K562 (cell line): ENCODE results near the gene PUS7. TPM values are rescaled to one million over a fixed set of nuclear protein-coding genes. Genes with fewer than 3 reads are reported as not detected.

Experiments used
- CBX3 ChIP-seq, 2 experiments: IDR thresholded peaks; 1 replicate in 1 of 2; 2 replicates in 1 of 2; pipeline ENCODE4 v1.6.1; 2012; ENCODE audit warnings: inconsistent platforms in 2 of 2, low read length in 2 of 2, borderline replicate concordance in 1 of 2, control low read depth in 1 of 2
- CREB3L1 ChIP-seq: fragments of 450-650 bp; IDR thresholded peaks from 2 replicates; pipeline ENCODE4 v1.6.1; 2014; ENCODE audit warnings: low read depth, mild to moderate bottlenecking, moderate library complexity, borderline replicate concordance
- ESRRA ChIP-seq: fragments of 450-650 bp; IDR thresholded peaks from 2 replicates; pipeline ENCODE4 v1.6.1; 2014; ENCODE audit warnings: low read depth, mild to moderate bottlenecking, moderate library complexity, borderline replicate concordance
- HNRNPL ChIP-seq: fragments of 200-400 bp; formaldehyde crosslinking; IDR thresholded peaks from 2 replicates; pipeline ENCODE4 v1.6.1; 2017; ENCODE audit warnings: low read depth, mild to moderate bottlenecking, low read length
- MGA ChIP-seq: fragments of 450-650 bp; IDR thresholded peaks from 2 replicates; pipeline ENCODE4 v1.6.1; 2016; ENCODE audit warnings: mild to moderate bottlenecking, moderate library complexity
- RBM34 ChIP-seq: fragments of 200-400 bp; formaldehyde crosslinking; IDR thresholded peaks from 2 replicates; pipeline ENCODE4 v1.6.1; 2018; ENCODE audit warnings: low read length, borderline replicate concordance; ENCODE audit not compliant: insufficient read depth
- ZBED1 ChIP-seq: IDR thresholded peaks from 2 replicates; pipeline ENCODE4 v1.6.1; 2014
- ZMIZ1 ChIP-seq, 2 experiments: fragments of 150-350 bp in 1 of 2; IDR thresholded peaks; 2 replicates each; pipeline ENCODE4 v1.6.1; 2012 to 2016; ENCODE audit warnings: low read depth in 2 of 2, low read length in 2 of 2, mild to moderate bottlenecking in 1 of 2, moderate library complexity in 1 of 2
- ZNF174 ChIP-seq: fragments of 250-450 bp; sonication (Bioruptor Pico); IDR thresholded peaks from 2 replicates; pipeline ENCODE4 v1.4.0; 2020; ENCODE audit warnings: mild to moderate bottlenecking
- polyA plus RNA-seq, 8 experiments: library from polyadenylated mRNA; depleted of rRNA in 4 of 8; stranded (reverse) in 5 of 8; unstranded in 3 of 8; fragments of >200 nt; fragmentation: Nextera tagmentation in 2 of 8; fragmentation: Illumina TruSeq in 1 of 8; extraction: Ambion mirVana in 2 of 8; extraction: Trizol in 1 of 8; gene quantifications; 2 replicates each; pipeline versions ENCODE4 v1.2.1 to v1.2.3, GENCODE V29; 2011 to 2014; ENCODE audit warnings: inconsistent platforms in 1 of 8, missing spikeins in 1 of 8
- total RNA-seq, 7 experiments: library from RNA; depleted of rRNA in 6 of 7; stranded (reverse); fragments of >200 nt in 6 of 7; fragmentation: Illumina TruSeq in 2 of 7; extraction: Trizol in 2 of 7; gene quantifications; 2 replicates each; pipeline versions ENCODE4 v1.2.1 to v1.2.3, GENCODE V29; 2011 to 2021; ENCODE audit warnings: low replicate concordance in 1 of 7

Gene PUS7
- total and polyA plus RNA-seq, 9 of the 15 experiments (the other 6 are each of a cell fraction or from before 2014, with no cell fraction given) = 15.1 to 95.6 (median 63.2) TPM

- TF ChIP-seq MGA = 0 out of 2 replicates have a peak, but pooled peaks have one; percentile 22
- no peak for TF ChIP-seq RBM34
- TF ChIP-seq CBX3 (IDR thresholded peaks at IDR 0.05; ENCODE audit: borderline replicate concordance in 1 of 2, low read length in 2 of 2) = peak in 1 of 2 experiments; percentile 80; a peak in 1 of 3 replicates
- peak; percentile 84; the same call in 1 of the 2 replicates for TF ChIP-seq HNRNPL
- peak; percentile 81 for TF ChIP-seq ESRRA
- peak; percentile 98 for TF ChIP-seq CREB3L1
- peak; percentile 50 to 85; a peak in 2 of 4 replicates for TF ChIP-seq ZMIZ1 (IDR thresholded peaks at IDR 0.05; ENCODE audit: low read depth in 2 of 2, low read length in 2 of 2)
- no peak for TF ChIP-seq ZNF174
- 0 out of 2 replicates have a peak, but pooled peaks have one; percentile 73 for TF ChIP-seq ZBED1
These were observed 10.0 kb upstream of the PUS7 start, which contains the start of gene RINT1 (continued) for GRCh38 chr7:105531792-105532671.
